Stromal cell of bone marrow (primary cell): ENCODE data around the gene ITGA8.
"Not testable (repeated sequence)": the region's sequence is repeated elsewhere in the genome, so short reads cannot be mapped to it uniquely, and the experiment has no call there.

Experiments used
- DNase-seq: peaks from one replicate; pipeline ENCODE4 v3.0.0-alpha.2; 2012; ENCODE audit warnings: low read depth

Gene ITGA8

DNA sequence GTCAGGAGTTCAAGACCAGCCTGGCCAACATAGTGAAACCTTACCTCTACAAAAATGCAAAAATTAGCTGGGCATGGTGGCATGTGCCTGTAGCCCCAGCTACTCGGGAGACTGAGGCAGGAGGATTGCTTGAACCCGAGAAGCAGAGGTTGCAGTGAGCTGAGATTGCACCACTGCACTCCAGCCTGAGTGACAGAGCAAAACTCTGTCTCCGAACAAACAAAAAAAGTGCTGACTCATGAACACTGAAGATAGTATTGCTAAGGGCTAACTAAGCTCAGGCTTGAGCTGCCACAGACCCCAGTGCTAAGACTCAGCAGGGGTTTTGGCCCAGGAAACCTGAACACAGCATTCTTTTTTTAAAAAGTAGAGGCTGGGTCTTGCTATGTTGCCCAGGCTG lies 162.6 kb downstream of the ITGA8 start:
- DNase-seq: not testable (repeated sequence)

DNA sequence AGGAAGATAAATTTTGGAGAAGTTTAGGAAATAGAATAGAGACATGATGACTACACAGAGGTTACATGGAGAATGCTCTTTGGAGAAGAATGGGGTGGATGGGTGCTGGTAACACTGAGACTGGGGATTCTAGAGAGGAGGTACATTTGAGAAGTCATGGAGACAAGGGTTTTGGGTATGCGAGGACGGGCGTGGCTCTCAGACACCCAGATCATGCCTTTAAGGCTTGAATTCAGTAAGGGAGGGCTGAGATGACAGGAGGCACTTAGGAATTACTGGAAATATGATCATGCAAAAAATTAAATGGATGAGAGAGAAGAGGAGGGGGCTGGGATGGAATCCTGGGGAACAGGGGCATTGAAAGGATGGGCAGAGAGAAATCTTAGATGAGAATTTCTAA lies 168.8 kb downstream of the ITGA8 start:
- DNase-seq: no peak

DNA sequence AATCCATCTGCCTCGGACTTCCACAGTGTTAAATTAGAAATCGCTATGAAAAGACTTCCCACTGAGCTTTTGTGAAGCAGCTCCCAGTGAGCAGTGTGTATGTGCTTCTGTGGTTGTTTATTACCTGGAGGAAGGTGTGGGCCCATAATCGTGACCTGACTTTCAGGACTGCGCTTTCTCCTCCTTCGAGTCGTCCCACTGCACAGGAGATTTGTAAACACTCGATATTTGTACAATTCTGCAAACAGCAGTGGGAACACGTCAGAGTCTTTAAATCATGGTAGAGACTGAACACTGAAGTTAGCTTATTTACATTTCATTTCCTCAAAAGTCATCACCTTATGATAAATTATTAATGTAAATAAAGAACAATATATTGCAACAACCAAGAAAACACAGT lies 171.4 kb downstream of the ITGA8 start:
- no peak for DNase-seq

DNA sequence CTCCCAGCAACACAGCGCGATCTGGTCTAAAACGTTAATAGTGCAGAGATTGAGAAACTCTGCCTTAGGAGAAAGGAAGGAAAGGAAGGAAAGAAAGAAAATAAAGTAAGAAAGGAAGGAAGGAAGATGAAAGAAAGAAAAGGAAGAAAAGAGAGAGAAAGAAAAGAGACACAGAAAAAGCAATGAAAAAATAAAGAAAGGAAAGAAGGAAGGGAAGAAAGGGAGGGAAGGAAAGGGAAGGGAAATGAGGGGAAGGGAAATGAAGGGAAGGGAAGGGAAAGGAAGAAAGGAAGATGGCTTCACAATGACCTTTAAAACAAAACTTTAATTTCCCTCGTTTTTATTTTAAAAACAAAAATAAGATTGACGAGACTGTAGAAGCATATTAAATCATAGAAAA lies 173.1 kb downstream of the ITGA8 start:
- no peak for DNase-seq

DNA sequence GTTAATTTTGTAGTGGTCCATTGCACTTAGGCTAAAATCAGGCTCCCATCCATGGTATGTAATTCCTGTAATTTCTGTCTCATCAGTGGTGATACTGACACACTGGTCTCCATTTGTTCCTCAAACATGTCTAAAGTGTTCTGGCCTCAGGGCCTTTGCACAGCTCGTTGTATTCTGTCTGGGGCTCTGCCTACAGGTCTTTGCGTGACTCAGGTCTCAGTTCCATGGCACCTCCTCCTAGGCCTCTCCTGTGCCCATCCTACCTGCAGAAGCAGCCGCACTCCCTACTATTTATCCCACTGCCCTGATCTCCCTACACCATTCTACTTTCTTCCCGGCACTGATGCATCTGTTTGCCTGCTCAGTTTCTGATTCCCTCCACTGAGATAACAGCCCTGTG lies 173.8 kb downstream of the ITGA8 start:
- DNase-seq: no peak

DNA sequence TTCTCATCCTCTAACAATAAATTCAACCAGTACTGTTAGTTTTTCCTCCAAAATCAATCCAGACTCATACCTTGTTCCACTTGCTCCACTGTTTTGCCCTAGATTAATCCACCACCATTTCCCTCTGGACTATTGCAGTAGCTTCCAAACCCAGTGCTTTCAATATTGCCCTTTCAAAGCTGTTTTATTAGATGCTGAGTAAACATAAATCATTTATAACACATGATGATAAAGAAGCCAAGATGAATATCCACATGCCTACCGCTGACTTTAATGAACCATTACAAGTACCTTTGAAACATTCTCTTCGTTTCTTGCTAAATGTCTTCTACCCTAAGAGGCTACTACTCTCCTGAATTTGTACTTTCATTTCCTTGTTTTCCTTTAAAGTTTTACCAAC lies 174.5 kb downstream of the ITGA8 start:
- DNase-seq: no peak

DNA sequence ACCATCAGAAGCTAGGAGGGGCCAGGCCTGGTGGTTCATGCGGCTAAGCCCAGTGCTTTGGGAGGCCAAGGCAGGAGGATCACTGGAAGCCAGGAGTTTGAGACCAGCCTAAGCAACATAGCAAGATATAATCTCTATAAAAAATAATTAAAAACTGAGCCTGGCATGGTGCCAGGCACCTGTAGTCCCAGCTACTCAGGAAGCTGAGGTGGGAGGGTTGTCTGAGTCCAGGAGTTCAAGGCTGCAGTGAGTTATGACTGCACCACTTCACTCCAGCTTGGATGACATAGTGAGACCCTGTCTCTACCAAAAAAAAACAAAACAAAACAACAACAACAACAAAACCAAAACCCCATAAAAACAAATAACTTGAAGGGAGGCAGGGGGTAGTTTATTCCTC lies 175.7 kb downstream of the ITGA8 start:
- no peak for DNase-seq

DNA sequence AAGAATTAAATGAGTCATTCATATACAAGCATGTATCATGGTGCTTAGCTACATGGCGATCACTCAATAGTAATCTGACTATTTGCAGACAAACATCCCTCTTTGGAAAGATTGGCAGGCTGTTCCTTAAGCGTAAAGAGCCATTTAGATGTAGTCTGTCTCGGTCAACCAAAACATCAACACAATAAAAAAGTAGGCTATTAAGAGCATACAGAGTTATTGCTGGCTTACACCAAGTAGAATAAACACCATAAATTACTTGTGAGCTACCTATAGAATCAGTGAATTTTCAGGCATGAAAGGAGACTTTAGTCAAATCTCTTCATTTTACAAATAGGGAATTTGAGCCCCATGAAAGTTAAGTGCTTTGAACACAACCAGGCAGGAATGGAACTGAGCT lies 176.9 kb downstream of the ITGA8 start:
- no peak for DNase-seq

DNA sequence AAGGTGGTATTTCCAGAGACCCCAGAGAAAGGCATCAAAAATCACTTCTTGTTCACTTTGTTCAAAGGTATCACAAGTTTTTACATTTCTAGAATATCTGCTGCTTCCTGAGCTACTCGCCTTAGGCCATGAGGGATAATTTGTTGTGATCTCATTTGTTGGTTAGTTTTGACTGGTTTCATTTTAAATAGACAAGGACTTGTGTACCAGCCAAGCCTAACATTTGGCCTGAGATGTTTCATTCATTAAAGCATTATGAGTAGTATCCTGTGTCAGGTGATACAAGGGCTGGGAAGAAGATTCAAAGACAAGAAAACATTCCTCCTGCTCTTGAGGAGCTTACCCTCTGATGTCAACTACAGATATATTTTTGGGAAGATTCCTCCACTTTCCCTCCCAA lies 178.3 kb downstream of the ITGA8 start:
- peak; percentile 20 for DNase-seq

DNA sequence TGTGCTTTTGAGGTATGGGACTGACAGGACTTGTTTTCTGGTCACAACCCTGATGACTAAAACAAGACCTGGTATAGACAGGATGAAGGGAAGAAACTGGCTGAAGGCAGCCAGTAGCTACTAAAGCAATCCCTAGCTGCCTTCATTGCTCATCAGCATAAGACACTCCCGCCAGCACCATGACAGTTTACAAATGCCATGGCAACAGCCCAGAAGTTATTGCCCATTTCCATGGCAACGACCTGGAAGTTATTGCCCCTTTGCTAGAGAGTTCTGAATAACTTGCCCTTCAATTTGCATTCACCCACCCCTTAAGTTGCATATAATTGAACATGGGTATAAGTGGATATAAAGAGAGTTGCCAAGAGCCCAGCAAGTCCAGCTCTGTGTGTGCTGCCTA lies 179.0 kb downstream of the ITGA8 start:
- DNase-seq: no peak

DNA sequence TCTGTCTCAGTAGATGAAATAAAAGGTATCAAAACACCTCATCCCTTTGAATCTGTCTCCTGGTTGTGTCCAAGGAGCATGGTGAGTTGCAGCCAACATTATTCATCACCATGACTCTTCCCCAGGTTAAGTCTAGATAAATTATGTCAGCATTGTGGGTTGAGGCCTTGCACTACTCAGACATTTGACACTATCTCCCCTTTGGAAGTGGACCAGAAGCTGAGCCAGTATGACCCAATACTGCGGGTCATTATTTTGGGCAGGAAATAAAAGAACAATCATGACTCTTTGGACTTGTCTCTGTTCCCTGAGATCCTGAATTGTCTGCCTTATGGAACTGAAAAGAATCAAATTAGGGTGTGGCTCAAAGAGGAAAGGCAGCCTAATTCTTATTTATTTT lies 180.5 kb downstream of the ITGA8 start:
- DNase-seq: no peak

DNA sequence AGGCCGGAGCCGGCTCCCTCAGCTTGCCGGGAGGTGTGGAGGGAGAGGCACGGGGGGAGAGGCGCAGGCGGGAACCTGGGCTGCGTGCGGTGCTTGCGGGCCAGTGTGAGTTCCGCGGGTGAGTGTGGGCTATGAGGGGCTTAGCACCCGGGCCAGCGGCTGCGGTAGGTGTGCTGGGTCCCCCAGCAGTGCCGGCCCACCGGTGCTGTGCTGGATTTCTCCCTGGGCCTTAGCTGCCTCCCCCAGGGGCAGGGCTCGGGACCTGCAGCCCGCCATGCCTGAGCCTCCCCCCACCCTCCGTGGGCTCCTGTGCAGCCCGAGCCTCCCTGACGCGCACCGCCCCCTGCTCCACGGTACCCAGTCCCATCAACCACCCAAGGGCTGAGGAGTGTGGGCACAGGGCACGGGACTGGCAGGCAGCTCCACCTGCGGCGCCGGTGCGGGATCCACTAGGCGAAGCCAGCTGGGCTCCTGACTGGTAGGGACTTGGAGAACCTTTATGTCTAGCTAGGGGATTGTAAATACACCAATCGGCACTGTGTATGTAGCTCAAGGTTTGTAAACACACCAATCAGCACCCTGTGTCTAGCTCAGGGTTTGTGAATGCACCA lies 184.7 kb downstream of the ITGA8 start:
- not testable (repeated sequence) for DNase-seq

DNA sequence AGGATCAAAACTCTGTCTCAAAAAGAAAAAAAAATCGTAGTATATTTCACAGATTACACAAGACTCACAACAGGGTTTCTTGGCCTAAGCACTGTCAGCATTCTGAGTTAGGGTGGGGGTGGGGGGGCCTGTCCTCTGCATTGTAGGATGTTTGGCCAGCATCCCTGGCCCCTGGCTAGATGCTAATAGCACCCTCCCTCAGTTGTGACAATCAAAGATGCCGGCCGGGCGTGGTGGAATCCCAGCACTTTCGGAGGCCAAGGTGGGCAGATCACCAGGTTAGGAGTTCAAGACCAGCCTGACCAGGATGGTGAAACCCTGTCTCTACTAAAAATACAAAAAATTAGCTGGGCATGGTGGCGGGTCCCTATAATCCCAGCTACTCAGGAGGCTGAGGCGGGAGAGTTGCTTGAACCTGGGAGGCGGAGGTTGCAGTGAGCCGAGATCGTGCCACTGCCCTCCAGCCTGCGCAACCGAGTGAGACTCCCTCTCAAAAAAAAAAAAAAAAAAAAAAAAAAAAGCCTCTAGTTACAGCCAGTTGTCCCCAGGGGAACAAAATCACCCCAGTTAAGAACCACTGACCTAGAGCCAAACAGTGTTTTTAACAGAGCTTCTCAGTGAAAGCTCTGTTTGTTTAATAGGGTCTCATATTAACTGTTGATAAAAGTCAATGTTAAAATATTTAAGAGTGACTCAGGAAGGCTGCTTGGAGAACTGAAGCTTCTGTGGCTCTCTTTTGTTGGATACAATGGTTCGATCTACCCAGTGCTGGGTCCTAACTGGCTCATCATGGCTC lies 187.6 kb downstream of the ITGA8 start:
- no peak for DNase-seq

DNA sequence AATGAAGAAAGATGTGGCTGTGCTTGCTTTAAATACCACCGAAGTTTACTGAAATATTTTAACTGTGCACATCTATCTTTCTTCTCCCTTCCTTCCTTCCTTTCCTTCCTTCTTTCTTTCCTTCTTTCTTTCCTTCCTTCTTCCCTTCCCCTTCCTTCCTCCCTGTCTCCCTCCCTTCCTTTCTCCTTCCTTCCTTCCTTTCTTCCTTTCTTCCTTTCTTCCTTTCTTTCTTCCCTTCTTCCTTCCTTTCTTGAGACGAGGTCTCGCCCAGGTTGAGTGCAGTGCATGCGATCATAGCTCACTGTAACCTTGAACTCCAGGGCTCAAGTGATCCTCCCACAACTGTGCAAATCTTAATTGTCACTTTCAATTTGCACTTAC lies 190.9 kb downstream of the ITGA8 start:
- DNase-seq: no peak

DNA sequence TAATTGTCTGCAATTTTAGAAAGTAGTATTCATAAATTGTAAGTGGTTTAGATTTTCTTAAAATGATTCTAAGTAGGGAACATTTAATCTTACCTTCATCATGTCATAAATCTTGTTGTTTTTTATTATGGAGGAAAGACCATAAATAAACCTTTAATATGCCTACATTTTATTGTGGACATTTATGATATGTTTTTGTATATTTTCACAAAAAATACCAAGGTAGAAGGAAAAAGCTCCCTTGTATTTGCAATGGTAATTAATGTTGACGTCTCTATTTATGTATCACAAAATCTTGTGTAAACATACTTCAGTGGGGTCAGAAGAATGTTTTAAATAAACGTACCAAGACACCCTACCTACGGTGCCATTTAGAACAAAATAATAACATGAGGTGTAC lies 193.0 kb downstream of the ITGA8 start:
- DNase-seq: no peak

DNA sequence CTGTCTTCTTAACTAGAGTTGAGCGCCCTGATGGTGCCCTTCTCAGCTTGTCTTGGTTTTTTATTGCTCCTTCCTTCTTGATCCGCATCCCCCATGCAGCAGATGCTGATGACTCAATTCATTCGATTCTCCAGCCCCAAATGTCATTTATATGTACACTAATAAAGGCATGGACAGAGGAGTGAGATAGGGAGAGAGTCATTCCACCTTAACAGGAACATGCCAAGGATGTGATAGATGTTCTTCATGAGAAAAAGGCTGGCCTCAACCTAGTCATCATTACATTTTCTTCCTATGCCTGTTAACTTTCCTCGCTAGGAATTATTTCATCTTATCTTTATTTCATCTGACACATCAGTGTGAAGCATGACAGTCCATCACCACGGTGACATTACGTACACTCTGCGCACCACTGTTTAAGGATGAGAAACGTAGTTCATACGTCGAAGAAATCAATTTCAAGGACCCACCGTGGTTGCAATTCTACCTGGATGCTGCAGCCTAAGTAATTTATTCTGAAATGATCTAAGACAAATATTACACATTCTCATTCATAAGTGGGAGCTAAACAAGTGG lies 198.3 kb downstream of the ITGA8 start:
- no peak for DNase-seq

DNA sequence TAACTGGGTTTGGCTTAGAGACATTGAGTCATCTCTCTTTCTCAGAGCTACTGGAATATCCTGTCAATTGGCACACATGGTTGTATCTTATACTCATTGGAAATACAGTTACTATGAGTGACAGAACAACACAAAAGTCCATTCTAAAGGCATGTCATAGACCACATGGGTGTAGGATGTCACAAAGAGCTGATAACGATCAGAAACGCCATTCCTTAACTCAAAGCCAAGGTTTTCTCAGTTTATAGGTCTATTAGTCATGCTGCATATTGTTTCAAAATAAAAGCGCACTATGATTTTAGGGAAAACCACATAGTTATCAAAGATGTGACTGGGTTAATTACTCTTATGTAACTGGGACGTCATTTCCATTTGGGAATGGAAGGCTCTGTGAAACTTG lies 201.5 kb downstream of the ITGA8 start:
- DNase-seq: peak; percentile 26

DNA sequence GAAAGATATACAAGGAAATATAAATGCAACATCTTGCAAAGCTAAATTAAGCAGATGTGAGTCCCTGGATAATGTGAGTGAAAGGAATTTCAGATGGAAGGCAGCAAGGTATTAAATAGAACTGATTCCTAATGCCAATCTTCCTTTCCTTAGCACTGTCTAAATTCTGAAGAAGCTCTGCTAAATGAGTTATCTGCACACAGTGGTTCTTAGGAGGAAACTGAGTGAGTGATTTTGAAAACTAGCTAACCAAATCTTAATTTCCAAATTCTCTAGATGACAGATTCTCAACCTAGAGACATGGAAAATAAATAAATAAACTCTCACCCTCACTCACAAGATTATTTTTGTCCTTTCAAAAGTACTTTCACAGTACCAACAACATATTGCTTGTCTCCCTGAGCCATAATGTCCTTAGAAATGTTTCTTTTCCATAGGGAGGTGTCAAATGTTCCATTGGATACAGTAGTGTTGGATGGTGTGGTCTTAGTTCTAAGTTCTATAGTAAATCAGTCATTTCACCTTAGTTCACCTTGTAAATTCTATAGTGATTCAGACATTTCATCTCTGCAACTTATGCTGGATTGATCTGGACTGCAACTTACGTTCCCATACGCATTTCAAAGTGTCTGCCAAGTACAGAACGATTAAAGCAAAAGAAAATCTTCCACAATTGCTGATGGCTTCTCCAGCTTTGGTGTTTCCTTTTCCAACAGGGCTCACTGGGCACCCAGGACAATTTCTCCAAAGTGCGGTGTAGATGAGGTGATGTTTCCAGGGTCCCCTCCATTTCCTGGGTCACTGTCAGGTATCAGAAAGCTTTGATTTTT lies 203.3 kb downstream of the ITGA8 start:
- DNase-seq: no peak

DNA sequence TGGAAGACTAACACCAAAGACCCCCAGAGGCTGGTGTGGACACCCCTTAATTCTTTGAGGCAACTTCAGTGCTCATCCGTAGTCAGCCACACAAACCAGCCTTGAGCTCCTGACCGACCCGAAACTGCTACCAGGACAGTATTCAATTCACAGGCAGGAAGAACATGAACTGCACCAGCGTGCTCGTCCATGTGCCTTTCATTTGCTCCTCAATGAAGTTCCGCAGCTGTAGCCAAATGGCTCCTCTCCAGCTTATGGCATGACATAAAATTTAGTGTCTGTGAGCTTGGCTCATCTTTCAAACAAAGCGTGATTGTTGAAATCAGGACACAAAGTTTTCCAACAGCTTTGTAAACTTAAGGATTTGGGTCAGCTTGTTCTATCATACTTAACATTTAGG lies 204.5 kb downstream of the ITGA8 start:
- peak; percentile 6 for DNase-seq

DNA sequence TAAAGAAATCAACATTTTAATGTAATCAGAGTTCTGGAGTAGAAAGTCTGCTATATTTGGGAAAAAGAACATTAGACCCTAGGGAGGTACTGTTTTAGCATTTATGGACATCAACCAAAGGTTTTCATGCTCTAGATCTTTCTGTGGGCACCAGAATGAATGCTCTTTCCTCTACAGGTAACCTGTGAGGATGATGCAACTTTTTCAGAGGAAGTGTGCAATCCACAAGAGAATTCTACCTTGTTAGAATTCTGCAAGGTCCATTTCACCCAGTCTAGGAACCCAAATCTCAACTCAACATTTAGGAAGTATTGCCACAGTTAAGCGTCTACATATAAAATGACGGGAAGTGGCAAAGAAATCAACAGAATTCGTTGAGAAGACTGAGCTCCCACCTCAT lies 208.8 kb downstream of the ITGA8 start:
- no peak for DNase-seq

DNA sequence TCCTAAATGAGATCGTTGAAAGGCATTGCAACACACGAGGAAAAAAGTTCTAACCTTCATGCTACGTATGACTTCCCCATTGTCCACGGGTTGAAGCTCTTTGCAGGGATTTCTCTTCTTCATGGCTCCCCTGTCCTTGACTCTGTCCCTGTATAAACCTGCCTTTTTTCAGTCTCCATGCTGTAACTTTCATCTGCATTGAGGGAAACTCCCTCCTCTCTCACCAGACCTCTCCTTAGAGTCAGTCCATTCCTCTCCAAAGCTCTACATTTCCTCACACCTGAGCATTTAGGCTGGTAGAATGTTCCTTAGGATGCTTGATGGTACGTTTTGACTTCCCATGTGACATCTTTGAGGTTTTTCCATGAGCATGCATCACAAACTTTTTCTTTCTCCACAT lies 214.4 kb downstream of the ITGA8 start:
- DNase-seq: no peak

DNA sequence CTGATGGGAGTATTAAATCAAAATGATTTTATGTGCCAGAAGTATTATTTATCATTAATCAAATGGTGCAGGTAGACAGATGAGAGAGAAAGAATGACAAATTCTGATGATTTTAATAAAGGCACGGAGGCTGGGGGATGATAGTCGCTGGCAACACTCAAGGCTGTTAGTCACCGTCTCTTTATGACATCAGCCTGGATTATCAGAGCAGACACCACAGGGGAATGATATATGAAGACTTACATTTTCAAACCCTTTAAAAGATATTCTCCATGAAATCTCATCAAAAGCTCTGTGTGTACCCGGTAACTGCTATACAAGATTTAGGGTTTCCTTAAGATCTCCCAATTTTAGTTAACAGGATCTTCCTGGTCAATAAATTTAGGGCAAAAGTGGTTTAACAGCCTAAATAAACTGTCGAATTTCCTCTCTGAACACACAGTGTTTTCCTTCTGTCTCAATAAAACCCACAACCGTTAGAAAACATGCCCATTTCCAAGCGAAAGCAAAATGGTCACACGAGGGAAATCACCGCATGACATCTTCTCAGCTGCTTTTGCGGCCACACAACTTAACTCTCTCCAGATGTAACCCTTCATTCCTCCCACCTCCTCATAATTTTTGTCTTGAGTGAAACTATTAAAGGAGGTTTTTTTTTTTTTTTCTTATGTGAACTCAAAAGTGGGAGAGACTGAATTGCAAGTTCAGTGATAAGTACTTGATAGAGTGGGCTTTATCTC lies 215.5 kb downstream of the ITGA8 start:
- DNase-seq: peak; percentile 54
